Activated CD8-positive, alpha-beta memory T cell treated with anti-CD3 and anti-CD28 coated beads, Interleukin-2, amount 50 U/mL, for 24 hours (primary cell): ENCODE data around the gene ENPEP.
"Not testable (repeated sequence)": the region's sequence is repeated elsewhere in the genome, so short reads cannot be mapped to it uniquely, and the experiment has no call there.

Experiments used
- DNase-seq: peaks from one replicate; pipeline ENCODE4 v3.0.0-alpha.2; 2020; ENCODE audit errors: extremely low read depth

Gene ENPEP

DNA sequence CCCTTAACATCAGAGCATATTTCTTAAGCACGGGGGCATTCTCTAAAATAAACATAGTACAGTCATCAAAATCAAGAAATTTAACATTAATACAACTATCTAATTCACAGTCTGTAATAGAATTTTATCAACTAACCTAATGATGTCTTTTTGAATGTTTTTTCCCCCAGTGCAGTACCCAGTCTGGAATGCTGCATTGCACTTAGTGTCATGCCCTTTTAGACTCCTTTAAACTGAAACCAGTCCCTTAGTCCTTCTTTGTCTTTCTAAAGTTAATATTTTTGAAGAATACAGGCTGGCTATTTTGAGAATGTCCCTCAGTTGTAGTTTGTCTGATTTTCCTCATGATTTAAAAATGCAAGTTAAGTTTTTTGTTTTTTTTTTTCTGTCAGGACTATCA is 9.5 kb downstream of the ENPEP start:
- DNase-seq: no peak

DNA sequence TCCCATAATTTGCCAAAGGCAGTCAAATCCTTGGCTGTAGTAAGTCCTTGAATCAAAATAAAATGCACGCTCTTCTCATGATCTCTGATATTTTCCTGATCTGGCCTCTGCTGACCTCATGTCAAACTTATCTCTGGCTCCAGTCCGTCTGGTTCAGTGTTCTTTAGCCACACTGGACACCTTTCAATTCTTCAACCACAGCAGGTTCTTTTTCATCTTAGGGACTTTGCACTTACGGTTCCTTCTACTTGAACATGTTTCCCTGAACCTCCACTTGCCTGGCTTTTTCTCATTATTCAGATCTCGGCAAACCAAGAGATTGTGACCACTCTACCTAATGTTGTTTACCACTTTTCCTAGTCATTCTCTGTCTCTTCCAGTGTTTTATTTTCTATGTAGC is 10.3 kb downstream of the ENPEP start:
- no peak for DNase-seq

- not testable (repeated sequence) for DNase-seq
Measured at GRCh38 chr4:110486850-110487249, 10.9 kb downstream of the ENPEP start.

DNA sequence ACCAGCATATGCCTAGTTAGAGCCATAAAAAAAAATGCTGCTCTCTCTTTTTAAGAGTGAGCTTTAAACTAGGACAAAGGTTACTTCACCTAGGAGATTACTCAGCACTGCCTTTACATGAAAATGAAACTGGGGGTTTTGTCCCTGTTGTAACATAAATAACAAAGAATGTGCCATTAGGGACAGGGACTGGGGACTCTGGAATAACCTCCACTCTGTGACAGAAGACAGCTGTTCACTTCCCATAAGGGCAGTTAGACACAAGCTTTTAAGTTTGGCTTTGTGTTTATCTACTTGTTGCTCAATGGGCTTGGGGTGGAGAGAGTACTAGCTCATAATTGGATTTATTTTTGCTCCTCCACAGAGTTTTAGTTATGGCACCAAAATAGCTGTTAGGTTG is 11.9 kb downstream of the ENPEP start:
- DNase-seq: no peak

DNA sequence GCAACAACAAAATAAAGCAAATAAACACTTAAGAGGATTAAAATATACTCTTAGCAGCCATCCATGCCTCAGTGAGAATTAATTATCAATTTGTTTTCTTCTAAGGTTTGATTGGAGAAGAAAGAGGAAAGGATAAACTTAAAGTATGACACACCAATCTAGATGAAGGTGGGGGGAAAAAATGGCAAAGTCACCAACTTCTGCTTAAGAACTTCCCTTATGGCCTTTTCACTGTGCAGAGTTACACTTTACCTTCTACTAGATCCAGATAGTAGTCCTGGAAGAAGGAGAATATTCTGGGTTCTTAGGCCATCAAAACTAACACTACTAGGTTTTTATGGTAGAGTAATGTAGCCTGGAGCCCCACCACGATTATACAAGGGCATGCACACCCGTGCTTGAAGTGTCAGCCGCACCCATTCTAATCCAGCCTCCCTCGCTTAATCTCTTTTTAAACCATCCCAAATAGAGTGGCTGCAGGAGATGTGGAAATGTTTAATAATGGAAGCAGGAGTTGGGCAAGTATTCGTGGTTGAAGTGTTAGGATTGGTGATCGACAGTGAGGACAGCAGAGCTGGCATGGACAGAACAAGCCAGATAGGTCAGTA is 14.1 kb downstream of the ENPEP start:
- no peak for DNase-seq

DNA sequence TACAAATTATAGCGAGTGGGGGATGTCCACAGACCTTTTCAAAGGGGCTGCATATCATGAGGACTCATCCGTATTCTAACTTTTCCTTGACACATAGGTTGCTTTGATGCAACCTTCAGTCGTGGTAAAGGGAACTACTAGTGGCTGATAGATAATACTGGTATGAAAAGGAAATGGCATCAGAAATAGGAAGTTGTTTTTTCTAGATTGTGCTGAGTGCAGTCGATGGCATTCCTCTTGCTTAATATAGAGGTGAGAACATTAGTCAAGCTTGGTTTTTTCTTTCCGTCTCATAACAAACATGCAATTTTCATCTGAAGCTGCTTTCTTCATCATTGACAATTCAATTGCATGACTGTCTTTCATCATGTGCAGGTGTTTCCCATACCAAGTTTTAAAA is 16.6 kb downstream of the ENPEP start:
- no peak for DNase-seq

GRCh38 chr4:110493520-110493919 is 17.6 kb downstream of the ENPEP start:
- DNase-seq: no peak

DNA sequence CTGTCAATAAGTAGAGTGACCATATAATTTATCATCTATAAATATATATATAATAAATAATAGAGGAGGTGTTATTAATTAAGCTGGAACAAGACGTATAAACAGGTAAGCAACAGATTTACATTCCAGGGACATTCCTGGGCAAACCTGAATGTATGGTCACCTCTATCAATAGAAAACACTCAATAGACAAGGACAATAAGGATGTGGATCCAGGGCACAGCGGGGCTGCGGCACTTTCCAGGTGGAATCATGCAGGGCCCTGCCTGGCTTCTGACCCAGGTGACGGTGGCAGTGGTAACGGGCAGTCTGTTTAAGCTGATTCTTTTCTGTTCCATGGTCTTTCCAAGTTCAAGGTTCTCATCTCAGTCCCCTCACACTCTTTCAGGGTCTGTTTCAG is 22.5 kb downstream of the ENPEP start:
- DNase-seq: no peak

GRCh38 chr4:110499126-110499525 is 23.2 kb downstream of the ENPEP start:
- DNase-seq: no peak

DNA sequence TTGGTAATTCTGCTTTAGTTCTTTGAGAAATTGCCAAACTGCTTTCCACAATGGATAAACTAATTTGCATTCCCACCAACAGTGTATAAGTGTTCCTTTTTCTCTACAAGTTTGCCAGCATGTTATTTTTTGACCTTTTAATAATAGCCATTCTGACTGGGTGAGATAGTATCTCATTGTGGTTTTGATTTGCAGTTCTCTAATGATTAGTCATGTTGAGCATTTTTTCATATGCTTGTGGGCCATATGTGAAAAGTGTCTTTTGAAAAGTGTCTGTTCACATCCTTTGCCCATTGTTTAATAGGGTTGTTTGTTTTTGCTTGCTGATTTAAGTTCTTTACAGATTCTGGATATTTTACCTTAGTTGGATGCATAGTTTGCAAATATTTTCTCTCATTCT is 25.9 kb downstream of the ENPEP start:
- DNase-seq: no peak

DNA sequence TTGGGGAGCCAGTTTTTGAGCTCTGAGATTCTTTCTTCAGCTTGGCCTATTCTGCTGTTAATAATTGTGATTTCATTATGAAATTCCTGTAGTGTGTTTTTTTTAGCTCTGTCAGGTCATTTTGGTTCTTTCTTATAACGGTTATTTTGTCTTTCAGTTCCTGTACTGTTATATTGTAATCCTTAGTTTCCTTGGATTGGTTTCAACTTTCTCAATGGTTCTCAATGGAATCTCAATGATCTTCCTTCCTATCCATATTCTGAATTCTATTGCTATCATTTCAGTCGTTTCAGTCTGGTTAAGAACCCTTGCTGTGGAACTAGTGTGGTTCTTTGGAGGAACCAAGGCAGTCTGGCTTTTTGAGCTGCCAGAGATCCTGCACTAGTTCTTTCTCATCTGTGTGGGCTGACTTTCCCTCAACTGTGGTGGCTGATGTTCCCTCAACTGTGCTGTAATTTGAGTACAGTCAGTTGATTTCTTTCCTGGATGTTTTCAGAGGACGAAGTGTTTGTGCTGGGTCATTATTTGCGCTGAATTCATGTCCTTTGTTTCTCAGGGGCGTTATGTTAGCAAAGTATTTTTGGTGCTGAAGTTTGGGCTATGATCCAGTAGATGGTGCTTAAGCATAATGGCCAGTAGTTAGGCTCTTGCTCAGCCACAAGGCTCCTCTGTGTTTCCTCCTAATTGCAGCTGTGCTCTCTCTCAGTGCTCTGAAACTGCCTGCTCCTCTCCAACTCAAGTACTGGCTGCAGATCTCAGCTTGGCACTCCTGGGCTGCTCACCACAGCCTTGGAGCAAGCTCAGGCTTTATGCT is 27.5 kb downstream of the ENPEP start:
- no peak for DNase-seq

- no peak for DNase-seq
Measured at GRCh38 chr4:110504084-110504435, 28.1 kb downstream of the ENPEP start.

DNA sequence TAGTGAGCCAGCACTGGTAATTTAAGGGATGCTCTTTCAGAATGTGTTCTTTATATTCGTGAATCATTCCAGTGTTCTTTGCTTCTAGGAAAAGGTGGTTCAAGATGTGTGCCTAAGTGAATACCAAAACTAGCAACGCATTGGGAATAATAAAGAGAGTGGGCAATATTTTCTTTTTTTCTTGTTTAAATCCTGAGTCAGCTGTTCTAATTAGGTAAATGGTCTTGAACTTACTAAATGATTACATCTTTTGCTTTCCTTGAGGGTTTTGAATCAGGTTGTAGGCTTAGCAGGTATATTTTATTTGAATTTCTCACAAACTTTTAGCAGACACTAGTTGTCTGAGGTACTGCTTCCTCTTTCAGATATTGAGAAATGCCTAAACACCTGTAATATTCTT is 29.5 kb downstream of the ENPEP start:
- no peak for DNase-seq

DNA sequence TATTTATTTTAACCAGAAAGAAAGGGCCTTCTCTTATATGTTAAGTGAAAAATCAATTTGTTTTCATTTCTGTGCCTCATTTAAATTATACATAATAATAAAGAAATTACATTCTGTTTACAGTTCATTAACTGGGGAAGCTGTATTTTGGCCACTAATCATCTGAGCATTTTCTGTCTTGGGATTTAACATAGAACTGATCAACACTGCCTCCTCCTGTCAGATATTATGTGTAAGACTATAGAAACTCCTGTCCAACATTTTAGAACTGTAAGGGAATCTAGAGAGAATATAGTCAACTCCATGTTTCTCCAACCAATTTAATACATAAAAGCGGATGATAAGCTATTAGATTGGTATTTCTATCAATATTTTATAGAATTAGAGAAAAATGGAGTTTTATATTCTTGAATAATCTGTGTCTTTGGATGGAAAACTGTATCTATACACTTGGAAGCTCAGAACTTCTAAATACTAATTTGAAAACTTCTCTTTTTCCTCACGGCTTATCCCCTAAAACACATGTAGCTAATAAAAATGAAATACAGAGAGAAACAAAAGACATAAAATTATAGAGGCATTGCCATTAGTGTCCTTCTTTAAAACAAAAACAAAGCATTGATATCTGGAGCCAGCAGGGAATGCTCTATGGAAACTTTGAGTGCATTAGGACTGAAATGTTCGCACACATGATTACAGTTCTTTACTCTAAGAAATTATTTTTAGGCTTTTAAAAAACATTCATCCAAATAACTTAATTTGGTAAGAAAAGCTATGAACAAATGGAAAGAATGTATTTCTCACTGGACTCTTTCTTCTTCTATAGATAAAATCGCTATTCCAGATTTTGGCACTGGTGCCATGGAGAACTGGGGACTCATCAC is 33.1 kb downstream of the ENPEP start:
- DNase-seq: no peak

DNA sequence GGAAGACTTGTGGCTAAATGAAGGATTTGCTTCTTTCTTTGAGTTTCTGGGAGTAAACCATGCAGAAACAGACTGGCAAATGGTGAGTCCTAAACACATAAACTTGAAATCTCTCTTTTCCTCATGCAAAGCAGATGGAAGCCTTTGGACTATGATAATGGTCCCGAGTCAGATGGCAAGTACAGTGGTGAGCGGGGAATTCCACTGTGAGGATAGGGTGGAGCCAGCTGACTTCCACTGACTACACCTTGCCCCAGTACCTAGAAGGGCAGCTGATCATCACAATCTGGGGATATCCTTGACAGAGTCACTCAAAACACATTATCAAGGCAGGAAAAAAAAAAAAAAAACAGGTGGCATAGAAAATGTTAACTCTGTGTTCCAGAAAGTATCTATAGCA is 34.3 kb downstream of the ENPEP start:
- DNase-seq: no peak

DNA sequence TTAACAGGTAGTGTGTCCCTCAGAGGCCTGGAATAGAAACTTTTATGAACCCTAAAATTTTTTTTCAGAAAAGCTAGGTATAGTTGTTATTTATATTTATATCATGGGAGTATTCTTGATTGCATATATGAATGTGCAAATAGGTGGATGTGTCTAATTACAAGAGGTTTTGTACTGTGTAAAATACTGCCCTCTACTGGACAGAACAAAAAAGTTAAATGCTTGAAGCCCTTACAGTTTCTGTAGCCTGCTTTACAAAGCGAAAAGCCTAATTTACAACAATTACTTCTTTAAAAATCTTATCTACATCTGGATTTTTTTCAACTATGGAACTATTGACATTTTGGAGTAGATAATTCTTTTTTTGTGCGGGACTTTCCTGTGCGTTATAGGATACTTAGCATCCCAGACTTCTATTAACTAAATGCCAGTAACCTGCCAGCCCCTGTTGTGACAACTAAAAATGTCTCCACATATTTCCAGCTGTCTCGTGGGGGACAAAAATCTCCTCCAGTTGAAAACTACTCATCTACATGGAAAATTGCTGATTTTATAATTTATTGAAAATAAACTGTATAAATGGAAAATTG is 35.1 kb downstream of the ENPEP start:
- DNase-seq: no peak

- no peak for DNase-seq
Measured at GRCh38 chr4:110512901-110513300, 36.9 kb downstream of the ENPEP start.

DNA sequence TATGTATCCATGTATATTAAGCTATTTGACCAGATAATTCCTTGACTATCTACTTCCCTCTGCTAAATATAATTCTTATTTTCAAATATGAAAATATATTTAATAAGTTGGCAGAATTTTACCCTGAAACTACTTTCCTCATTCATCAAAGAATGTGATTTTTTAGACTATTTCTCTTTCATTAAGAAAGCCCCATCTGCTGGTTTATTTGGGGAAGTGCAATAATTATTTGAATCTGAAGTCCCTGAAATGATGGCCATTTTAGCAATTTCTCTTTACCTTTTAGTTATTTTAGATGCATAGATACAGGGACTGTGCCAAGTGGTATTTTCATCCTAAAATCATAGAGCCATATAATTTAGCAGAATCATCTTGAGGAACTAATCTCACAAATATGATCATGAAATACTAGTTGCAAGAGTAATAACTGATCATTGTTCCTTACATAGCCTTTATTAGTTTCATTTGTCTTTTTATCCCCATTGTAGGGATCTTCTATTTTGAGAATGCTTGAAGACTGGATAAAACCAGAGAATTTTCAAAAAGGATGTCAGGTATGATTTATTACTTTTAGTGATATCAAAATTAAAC is 39.0 kb downstream of the ENPEP start:
- DNase-seq: no peak

DNA sequence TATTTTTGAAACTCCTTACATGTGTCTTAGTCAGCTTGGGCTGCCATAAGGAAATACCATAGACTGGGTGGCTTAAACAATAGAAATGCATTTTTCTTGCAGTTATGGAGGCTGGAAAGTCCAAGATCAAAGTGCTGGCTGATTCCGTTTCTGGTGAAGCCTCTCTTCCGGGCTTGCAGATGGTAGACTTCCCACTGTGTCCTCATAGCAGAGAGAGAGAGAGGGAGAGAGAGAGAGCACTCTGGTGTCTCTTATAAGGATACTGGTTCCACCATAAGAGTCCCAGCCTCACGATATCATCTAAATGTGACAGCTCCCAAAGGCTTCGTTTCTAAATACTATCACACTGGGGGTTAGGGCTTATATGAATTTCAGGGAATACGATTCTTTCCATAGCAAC is 39.7 kb downstream of the ENPEP start:
- no peak for DNase-seq

GRCh38 chr4:110516106-110516922 is 40.4 kb downstream of the ENPEP start:
- DNase-seq: peak; percentile 33

DNA sequence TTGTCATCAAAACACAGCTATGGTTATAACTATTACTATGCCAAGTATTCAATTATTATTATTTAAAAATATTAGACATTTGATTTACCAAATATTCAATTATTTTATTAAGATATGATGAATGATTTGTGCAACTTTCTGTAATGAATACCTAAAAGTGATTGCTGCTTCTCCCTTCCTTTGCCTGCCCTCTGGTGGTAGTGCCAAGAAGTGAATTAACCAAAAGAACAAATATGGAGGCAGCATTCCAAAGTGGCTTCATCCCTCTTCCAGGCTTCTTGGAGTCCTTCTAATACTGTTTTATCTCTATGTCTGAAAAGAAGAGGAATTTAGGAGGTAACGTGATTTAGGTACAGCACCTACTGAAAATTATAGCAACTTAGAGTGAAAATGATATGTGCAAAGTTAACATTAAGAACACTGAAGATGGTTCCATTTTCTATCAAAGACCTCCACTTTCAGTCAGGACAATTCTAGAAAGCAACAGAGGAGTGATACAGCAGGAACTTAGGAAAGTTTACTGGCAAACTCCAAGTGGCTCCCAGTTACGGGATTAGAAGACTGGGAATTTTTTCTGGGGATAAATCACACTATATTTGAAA is 43.0 kb downstream of the ENPEP start:
- no peak for DNase-seq
